K562 (cell line): ENCODE results near the gene FAM180B. TPM values are rescaled to one million over a fixed set of nuclear protein-coding genes. Genes with fewer than 3 reads are reported as not detected.
A peak's percentile ranks its signal among the peaks of the same experiment; 100 is the strongest.

Experiments
- CBFB ChIP-seq: sonication (generic); formaldehyde crosslinking; IDR thresholded peaks from 2 replicates; pipeline ENCODE4 v1.4.0; 2020; ENCODE audit warnings: mild to moderate bottlenecking, missing genetic modification reagents
- CCNT2 ChIP-seq: IDR thresholded peaks from 2 replicates; pipeline ENCODE4 v1.6.1; 2011; ENCODE audit warnings: borderline replicate concordance, low read depth, mild to moderate bottlenecking, moderate library complexity, mixed read lengths, low read length; ENCODE audit not compliant: insufficient read length; ENCODE audit errors: extremely low read depth
- CEBPG ChIP-seq, 3 experiments: fragments of 200-800 bp in 1 of 3; sonication (Bioruptor generic) in 1 of 3; sonication (generic) in 1 of 3; formaldehyde crosslinking in 1 of 3; IDR thresholded peaks in 2 of 3; conservative IDR thresholded peaks in 1 of 3; 2 replicates each; pipeline versions ENCODE4 v1.6.1 to v1.8.0; 2016 to 2022; ENCODE audit warnings: missing compliant biosample characterization in 2 of 3, missing genetic modification characterization in 2 of 3, mild to moderate bottlenecking in 1 of 3, missing genetic modification reagents in 1 of 3
- CGGBP1 ChIP-seq: fragments of 250-450 bp; sonication (Bioruptor Pico); IDR thresholded peaks from 2 replicates; pipeline ENCODE4 v1.9.0; 2021; ENCODE audit warnings: mild to moderate bottlenecking
- DIDO1 ChIP-seq: fragments of 450-650 bp; IDR thresholded peaks from 2 replicates; pipeline ENCODE4 v1.6.1; 2016; ENCODE audit warnings: low read depth, missing biosample characterization, missing genetic modification characterization
- DLX4 ChIP-seq: fragments of 250-450 bp; sonication (Bioruptor Pico); IDR thresholded peaks from 2 replicates; pipeline ENCODE4 v1.6.1; 2021; ENCODE audit warnings: mild to moderate bottlenecking
- FOXP4 ChIP-seq: sonication (generic); formaldehyde crosslinking; IDR thresholded peaks from 2 replicates; pipeline ENCODE4 v1.8.0; 2022; ENCODE audit warnings: mild to moderate bottlenecking, missing genetic modification reagents, borderline replicate concordance
- HDAC1 ChIP-seq, 2 experiments: fragments of 450-650 bp; IDR thresholded peaks; 2 replicates each; pipeline ENCODE4 v1.6.1; 2016 to 2017; ENCODE audit warnings: inconsistent platforms in 1 of 2, mild to moderate bottlenecking in 1 of 2, moderate library complexity in 1 of 2
- HDAC2 ChIP-seq: fragments of 450-650 bp; IDR thresholded peaks from 2 replicates; pipeline ENCODE4 v1.6.1; 2016; ENCODE audit warnings: mild to moderate bottlenecking
- HES1 ChIP-seq: fragments of 450-650 bp; IDR thresholded peaks from 2 replicates; pipeline ENCODE4 v1.6.1; 2016; ENCODE audit warnings: low read depth, mild to moderate bottlenecking, moderate library complexity
- NFYB ChIP-seq: IDR thresholded peaks from 2 replicates; pipeline ENCODE4 v1.6.1; 2011; ENCODE audit warnings: mild to moderate bottlenecking, moderate library complexity; ENCODE audit not compliant: insufficient read length; ENCODE audit errors: extremely low read depth
- SLC30A9 ChIP-seq: fragments of 250-450 bp; sonication (Bioruptor Pico); IDR thresholded peaks from 2 replicates; pipeline ENCODE4 v1.8.0; 2022; ENCODE audit warnings: mild to moderate bottlenecking, moderate library complexity
- TAF1 ChIP-seq: IDR thresholded peaks from 2 replicates; pipeline ENCODE4 v1.6.1; 2011; ENCODE audit warnings: mild to moderate bottlenecking, low read length, moderate library complexity; ENCODE audit not compliant: insufficient read depth, control insufficient read depth, severe bottlenecking; ENCODE audit errors: extremely low read depth
- TCF7 ChIP-seq: sonication (generic); IDR thresholded peaks from 2 replicates; pipeline ENCODE4 v1.6.1; 2016; ENCODE audit warnings: antibody characterized with exemption, borderline replicate concordance
- TFE3 ChIP-seq: fragments of 450-650 bp; formaldehyde crosslinking; IDR thresholded peaks from 2 replicates; pipeline ENCODE4 v1.4.0; 2020; ENCODE audit warnings: mild to moderate bottlenecking, mixed read lengths
- YY1 ChIP-seq, 3 experiments: IDR thresholded peaks; 2 replicates each; pipeline ENCODE4 v1.6.1; 2011; ENCODE audit warnings: low read length in 2 of 3, mild to moderate bottlenecking in 2 of 3, moderate library complexity in 2 of 3, borderline replicate concordance in 1 of 3, control low read depth in 1 of 3, low read depth in 1 of 3; ENCODE audit not compliant: insufficient read depth in 3 of 3, insufficient replicate concordance in 2 of 3, control insufficient read depth in 1 of 3, insufficient read length in 1 of 3; ENCODE audit errors: extremely low read depth in 1 of 3
- ZNF695 ChIP-seq: fragments of 450-650 bp; formaldehyde crosslinking; IDR thresholded peaks from 2 replicates; pipeline ENCODE4 v1.4.0; 2020; ENCODE audit warnings: mild to moderate bottlenecking, moderate library complexity
- polyA plus RNA-seq, 8 experiments: library from polyadenylated mRNA; depleted of rRNA in 4 of 8; stranded (reverse) in 5 of 8; unstranded in 3 of 8; fragments of >200 nt; fragmentation: Nextera tagmentation in 2 of 8; fragmentation: Illumina TruSeq in 1 of 8; extraction: Ambion mirVana in 2 of 8; extraction: Trizol in 1 of 8; gene quantifications; 2 replicates each; pipeline versions ENCODE4 v1.2.1 to v1.2.3, GENCODE V29; 2011 to 2014; ENCODE audit warnings: inconsistent platforms in 1 of 8, missing spikeins in 1 of 8
- total RNA-seq, 7 experiments: library from RNA; depleted of rRNA in 6 of 7; stranded (reverse); fragments of >200 nt in 6 of 7; fragmentation: Illumina TruSeq in 2 of 7; extraction: Trizol in 2 of 7; gene quantifications; 2 replicates each; pipeline versions ENCODE4 v1.2.1 to v1.2.3, GENCODE V29; 2011 to 2021; ENCODE audit warnings: low replicate concordance in 1 of 7

The FAM180B gene
- total and polyA plus RNA-seq, 9 of the 15 experiments (the other 6 are each of a cell fraction or from before 2014, with no cell fraction given): 0.05 to 0.14 TPM; not detected in 7

GRCh38 chr11:47578524-47579494 is 7.7 kb upstream of the FAM180B start, which contains the start of the genes KBTBD4 and NDUFS3 (continued):
- TF ChIP-seq YY1 (IDR thresholded peaks at IDR 0.05; ENCODE audit: borderline replicate concordance in 1 of 3, control insufficient read depth in 1 of 3, extremely low read depth in 1 of 3, insufficient read depth in 3 of 3, insufficient read length in 1 of 3, insufficient replicate concordance in 2 of 3, low read depth in 1 of 3, low read length in 2 of 3) (peak; percentile 82 to 97 (median 94)), DIDO1 (tag) (peak; percentile 100), TAF1 (peak; percentile 98), TFE3 (CRISPR knock-in tag) (no peak), HES1 (no peak), CCNT2 (no peak), NFYB (no peak), HDAC1 (IDR thresholded peaks at IDR 0.05) (peak; percentile 87 to 95; a peak in 3 of 4 replicates), FOXP4 (CRISPR knock-in tag) (no peak), ZNF695 (CRISPR knock-in tag) (no peak), TCF7 (peak; percentile 79), HDAC2 (peak; percentile 96), SLC30A9 (no peak), CEBPG (CRISPR knock-in tag; IDR thresholded peaks at IDR 0.05) (no peak), CEBPG (tag; conservative IDR thresholded peaks at IDR 0.05 in 1 of 2, IDR thresholded peaks at IDR 0.05 in 1 of 2) (no peak), DLX4 (CRISPR knock-in tag) (no peak), CBFB (peak; percentile 68; the same call in 1 of the 2 replicates), CGGBP1 (CRISPR knock-in tag) (peak; percentile 83; the same call in 1 of the 2 replicates)
